H1 (cell line): ENCODE results near the gene TFB1M.

Experiments used
- ASH2L ChIP-seq: fragments of 200-600, 300-600 bp; sonication (generic); IDR thresholded peaks from one replicate; pipeline ENCODE4 v1.7.1; 2017; ENCODE audit warnings: low read length
- HDAC2 ChIP-seq, 2 experiments: fragments of 300-600 bp in 1 of 2; sonication (generic) in 1 of 2; IDR thresholded peaks; 2 replicates each; pipeline ENCODE4 v1.6.1; 2011 to 2012; ENCODE audit warnings: low read depth in 2 of 2, low read length in 2 of 2, mild to moderate bottlenecking in 2 of 2, moderate library complexity in 2 of 2, borderline replicate concordance in 1 of 2, inconsistent platforms in 1 of 2
- JUND ChIP-seq: IDR thresholded peaks from 2 replicates; pipeline ENCODE4 v1.6.1; 2011; ENCODE audit warnings: mild to moderate bottlenecking, improper control_type of control experiment, low read length
- POLR2A ChIP-seq, 2 experiments: IDR thresholded peaks; 1 replicate in 1 of 2; 2 replicates in 1 of 2; pipeline ENCODE4 v1.6.1; 2011; ENCODE audit warnings: low read depth in 2 of 2, low read length in 2 of 2, mild to moderate bottlenecking in 2 of 2; ENCODE audit errors: control extremely low read depth in 1 of 2
- POLR2AphosphoS5 ChIP-seq: IDR thresholded peaks from 2 replicates; pipeline ENCODE4 v1.6.1; 2011; ENCODE audit warnings: low read depth, low read length
- RFX5 ChIP-seq: IDR thresholded peaks from 2 replicates; pipeline ENCODE4 v1.6.1; 2011; ENCODE audit warnings: low read depth, low read length, improper control_type of control experiment, borderline replicate concordance
- RNF2 ChIP-seq: fragments of 200-900, 300-1000 bp; sonication (generic); IDR thresholded peaks from 2 replicates; pipeline ENCODE4 v1.7.1; 2016; ENCODE audit warnings: borderline replicate concordance, low read depth, mild to moderate bottlenecking, antibody characterized with exemption, low read length; ENCODE audit not compliant: poor library complexity, severe bottlenecking; ENCODE audit errors: missing control alignments
- TF ChIP-seq, protein P1 (sequence below), 3 experiments: IDR thresholded peaks; 1 replicate in 2 of 3; 2 replicates in 1 of 3; pipeline versions ENCODE4 v1.5.1 to v1.6.1; 2011; ENCODE audit warnings: low read length in 3 of 3, mild to moderate bottlenecking in 3 of 3, inconsistent platforms in 2 of 3, low read depth in 1 of 3, moderate library complexity in 1 of 3; ENCODE audit not compliant: insufficient read depth in 1 of 3; ENCODE audit errors: control extremely low read depth in 1 of 3

DNA sequence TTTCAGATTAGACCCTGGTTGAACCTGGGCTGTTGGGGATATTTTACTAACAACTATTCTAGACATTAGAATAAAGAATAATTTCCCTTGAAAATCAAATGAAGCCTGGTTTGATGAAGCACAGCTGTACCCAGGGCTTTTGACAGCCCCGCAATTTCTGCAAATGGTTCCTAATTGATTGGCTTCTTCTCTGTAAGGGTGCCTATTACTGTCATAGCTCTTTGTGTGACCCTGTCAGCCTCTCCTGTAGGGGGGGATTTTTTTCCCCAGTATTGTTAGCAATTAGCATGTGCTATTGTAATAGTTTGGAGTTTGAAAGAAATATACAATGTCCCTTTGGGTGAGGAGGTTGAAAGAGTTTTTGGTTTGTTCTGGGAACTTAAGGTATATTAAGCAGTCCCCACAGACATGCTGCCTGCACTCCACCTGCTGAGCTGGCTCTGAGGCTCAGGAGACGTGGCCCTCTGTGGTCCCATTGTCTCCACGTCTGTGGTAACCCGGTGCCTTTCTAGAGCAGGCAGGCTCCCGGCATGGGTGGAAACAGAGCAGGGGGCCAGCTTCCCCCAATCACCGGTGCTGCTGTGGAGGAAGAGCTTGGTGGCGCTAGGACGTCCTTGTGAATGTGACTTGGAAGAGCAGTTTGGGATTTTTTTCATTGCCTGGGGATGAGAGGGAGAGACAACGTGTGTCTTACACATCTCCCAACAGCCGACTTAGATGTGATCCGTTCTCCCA lies 97.8 kb downstream of the TFB1M start:
- TF ChIP-seq, protein P1, sequence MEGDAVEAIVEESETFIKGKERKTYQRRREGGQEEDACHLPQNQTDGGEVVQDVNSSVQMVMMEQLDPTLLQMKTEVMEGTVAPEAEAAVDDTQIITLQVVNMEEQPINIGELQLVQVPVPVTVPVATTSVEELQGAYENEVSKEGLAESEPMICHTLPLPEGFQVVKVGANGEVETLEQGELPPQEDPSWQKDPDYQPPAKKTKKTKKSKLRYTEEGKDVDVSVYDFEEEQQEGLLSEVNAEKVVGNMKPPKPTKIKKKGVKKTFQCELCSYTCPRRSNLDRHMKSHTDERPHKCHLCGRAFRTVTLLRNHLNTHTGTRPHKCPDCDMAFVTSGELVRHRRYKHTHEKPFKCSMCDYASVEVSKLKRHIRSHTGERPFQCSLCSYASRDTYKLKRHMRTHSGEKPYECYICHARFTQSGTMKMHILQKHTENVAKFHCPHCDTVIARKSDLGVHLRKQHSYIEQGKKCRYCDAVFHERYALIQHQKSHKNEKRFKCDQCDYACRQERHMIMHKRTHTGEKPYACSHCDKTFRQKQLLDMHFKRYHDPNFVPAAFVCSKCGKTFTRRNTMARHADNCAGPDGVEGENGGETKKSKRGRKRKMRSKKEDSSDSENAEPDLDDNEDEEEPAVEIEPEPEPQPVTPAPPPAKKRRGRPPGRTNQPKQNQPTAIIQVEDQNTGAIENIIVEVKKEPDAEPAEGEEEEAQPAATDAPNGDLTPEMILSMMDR (IDR thresholded peaks at IDR 0.05; ENCODE audit: control extremely low read depth in 1 of 3, insufficient read depth in 1 of 3, low read depth in 1 of 3, low read length in 3 of 3), result no peak
- TF ChIP-seq POLR2AphosphoS5, result no peak
- no peak for TF ChIP-seq HDAC2 (IDR thresholded peaks at IDR 0.05; ENCODE audit: borderline replicate concordance in 1 of 2, low read depth in 2 of 2, low read length in 2 of 2)
- TF ChIP-seq POLR2A (IDR thresholded peaks at IDR 0.05; ENCODE audit: control extremely low read depth in 1 of 2, low read depth in 2 of 2, low read length in 2 of 2), result no peak
- TF ChIP-seq ASH2L, result no peak
- TF ChIP-seq RNF2, result no peak
- no peak for TF ChIP-seq JUND
- no peak for TF ChIP-seq RFX5
